Uterus (tissue), 2 donors: ENCODE measurements around the gene RAP1GAP.

Experiments
- POLR2A ChIP-seq, 2 donors: fragments of 450-650 bp; IDR thresholded peaks; one replicate each; pipeline ENCODE4 v1.6.1; 2016; ENCODE audit warnings: antibody characterized with exemption in 2 of 2, mild to moderate bottlenecking in 1 of 2, moderate library complexity in 1 of 2
- TF ChIP-seq, protein P1 (sequence below), 4 experiments: fragments of 200-600 bp in 2 of 4; fragments of 450-650 bp in 2 of 4; sonication (generic) in 2 of 4; IDR thresholded peaks; one replicate each; pipeline ENCODE4 v1.5.1; 2016 to 2019; ENCODE audit warnings: antibody characterized with exemption in 4 of 4, mild to moderate bottlenecking in 2 of 4, moderate library complexity in 1 of 4

DNA sequence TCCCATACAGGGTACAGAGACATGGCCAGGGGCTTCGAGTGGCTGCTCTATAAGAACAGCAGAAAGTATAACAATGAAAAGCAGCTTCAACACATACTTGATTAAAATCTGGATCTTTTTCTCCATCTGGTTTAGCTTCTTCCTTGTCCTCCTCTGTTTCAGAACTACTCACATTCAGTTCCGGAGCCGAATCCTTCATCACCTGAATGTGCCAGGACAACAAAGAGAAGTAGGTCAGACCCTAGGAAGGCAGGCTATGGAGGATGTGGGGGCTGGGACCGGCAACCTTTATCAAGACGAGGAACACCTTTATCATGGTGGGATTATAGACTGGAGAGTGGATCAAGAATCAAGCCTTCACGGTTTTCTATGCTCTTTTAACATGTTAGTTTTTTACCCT lies 32.2 kb upstream of the RAP1GAP start:
- TF ChIP-seq, protein P1, sequence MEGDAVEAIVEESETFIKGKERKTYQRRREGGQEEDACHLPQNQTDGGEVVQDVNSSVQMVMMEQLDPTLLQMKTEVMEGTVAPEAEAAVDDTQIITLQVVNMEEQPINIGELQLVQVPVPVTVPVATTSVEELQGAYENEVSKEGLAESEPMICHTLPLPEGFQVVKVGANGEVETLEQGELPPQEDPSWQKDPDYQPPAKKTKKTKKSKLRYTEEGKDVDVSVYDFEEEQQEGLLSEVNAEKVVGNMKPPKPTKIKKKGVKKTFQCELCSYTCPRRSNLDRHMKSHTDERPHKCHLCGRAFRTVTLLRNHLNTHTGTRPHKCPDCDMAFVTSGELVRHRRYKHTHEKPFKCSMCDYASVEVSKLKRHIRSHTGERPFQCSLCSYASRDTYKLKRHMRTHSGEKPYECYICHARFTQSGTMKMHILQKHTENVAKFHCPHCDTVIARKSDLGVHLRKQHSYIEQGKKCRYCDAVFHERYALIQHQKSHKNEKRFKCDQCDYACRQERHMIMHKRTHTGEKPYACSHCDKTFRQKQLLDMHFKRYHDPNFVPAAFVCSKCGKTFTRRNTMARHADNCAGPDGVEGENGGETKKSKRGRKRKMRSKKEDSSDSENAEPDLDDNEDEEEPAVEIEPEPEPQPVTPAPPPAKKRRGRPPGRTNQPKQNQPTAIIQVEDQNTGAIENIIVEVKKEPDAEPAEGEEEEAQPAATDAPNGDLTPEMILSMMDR (IDR thresholded peaks at IDR 0.05) = no peak
- no peak for TF ChIP-seq POLR2A (IDR thresholded peaks at IDR 0.05)
